GM12874 (cell line): ENCODE data around the gene NAT16.

ENCODE experiments used
- CTCF ChIP-seq: IDR thresholded peaks from 2 replicates; pipeline ENCODE4 v1.5.1; 2011; ENCODE audit warnings: low read depth, mild to moderate bottlenecking, control low read depth, low read length, moderate library complexity; ENCODE audit not compliant: insufficient read depth

NAT16 gene

DNA sequence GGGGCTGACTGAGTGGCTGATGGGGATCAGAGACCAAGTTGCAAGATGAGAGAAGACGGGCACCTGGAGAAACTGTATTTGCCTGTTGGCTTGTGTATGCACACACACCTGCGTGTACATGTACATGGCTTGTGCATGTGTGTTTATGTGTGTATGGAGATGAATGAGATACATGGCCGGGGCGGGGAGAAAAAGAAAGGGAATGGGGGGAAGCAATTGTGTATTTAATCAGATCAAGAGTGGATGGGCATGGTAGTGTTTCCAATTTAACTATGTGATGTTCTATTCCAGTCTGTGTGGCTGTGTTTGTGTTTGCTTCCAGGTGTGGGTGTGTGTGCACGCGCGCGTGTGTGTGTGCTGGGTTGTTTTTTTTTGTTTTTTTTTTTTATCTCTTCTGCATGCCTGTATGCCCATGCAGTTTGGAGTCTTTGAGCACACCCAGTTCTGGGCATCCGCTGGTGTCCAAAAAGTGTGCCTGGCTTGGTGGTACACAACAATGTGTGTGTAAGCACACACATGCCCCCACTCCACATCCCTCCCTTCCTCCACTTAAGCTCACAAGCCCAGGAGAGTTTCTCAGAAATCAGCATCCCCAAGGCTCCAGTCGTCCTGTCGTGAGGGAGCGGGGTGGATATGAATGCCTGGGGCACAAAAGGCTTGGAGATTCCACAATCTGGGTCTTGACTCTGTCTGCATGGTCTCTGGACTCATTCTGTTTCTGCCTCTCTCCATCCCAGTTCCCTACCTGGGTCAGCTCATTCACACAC is 12.3 kb downstream of the NAT16 start:
- no peak for TF ChIP-seq CTCF

GRCh38 chr7:101166909-101167644 is 13.0 kb downstream of the NAT16 start:
- no peak for TF ChIP-seq CTCF

GRCh38 chr7:101166648-101166908 is 13.5 kb downstream of the NAT16 start:
- TF ChIP-seq CTCF = no peak

- no peak for TF ChIP-seq CTCF
Observed at GRCh38 chr7:101165958-101166647, 14.0 kb downstream of the NAT16 start.

DNA sequence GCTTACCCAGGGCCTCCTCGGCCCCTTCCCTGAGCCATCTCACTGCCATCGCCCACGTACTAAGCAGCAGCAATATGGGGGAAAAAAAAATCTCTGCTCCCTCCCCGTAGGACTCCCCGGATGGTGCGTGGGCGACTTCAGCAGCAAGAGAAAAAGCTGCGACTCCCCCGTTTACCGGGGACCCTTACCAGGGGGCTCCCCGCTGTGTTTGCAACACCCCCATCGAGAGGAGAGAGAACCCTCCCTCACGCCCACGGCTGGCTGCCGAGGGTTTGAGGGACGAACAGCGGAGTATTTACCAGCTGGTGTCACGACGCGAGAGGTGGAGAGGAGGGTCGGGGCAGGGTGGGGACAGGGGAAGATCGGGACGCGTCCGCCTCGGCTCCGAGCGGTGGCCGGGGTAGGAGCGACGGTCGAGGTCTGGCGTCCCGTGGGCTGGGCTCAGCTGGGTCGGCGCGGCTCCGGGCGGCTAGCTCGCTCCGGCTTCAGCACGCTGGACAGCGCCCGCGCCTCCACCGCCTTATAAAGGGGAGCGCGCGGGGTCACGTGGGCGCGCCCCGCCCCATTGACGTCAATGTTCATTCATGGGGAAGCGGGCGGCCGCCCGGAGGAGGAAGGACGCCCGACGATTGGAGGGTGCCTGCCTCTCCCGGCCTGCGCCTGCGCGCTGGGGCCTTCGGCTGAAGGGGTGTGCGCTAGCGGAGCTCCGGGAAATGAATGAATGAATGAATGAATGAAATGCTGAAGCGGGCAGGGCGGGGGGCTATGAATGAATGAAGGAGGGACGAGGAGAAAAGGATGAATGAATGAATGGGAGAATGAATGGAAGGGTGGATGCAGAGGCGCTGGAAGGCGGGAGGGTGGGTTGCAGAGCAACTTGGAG is 14.8 kb downstream of the NAT16 start, which contains the start of gene VGF:
VGF (minus strand) TSS at position 495 of the 883 bp plus-strand sequence. CDS start 726 bp downstream, outside the sequence.
- TF ChIP-seq CTCF = no peak

- no peak for TF ChIP-seq CTCF
Observed at GRCh38 chr7:101164071-101164840, 15.8 kb downstream of the NAT16 start.
